NCI-H2196 treated with DMSO at 0.1 percent for 48 hours (cell line): Measurements from ENCODE around the gene KCMF1.

Experiments
- DNase-seq: peaks from one replicate; lab custom pipeline; 2025; ENCODE audit not compliant: unreplicated experiment; lab: John Stamatoyannopoulos, UW

The KCMF1 gene

DNA sequence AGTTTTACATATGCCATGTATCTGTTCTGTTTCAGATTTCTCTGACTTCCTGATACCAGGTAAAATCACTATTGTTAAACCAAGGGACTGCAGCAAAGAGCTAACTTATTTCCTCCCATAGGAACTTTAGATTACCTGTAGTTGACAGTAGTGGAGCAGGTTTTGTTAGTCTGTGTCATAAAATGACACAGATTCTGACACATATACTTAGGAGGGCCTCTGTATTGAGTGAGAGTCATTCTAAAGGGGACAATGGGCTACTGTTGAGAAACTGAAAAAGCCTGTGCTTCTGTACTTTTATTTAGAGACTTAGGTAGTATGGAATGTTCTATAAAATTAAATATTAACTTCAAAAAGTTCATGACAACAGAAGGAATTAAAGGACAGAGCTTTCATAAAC lies 48.2 kb downstream of the KCMF1 start:
- DNase-seq: no peak

DNA sequence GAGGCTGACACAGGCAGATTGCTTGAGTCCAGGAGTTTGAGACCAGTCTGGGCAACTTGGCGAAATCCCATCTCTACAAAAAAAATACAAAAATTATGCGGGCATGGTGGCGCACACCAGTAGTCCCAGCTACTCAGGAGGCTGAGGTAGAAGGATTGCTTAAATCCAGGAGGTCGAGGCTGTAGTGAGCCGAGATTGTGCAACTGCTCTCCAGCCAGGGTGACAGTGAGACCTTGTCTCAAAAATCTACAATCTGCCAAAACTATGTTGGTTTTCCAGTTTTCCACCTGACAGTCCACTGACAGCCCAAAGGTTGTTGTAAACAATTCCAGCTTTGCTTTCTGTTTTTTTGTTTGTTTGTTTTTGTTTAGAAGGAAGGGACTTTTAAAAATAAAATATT lies 51.3 kb downstream of the KCMF1 start:
- DNase-seq: no peak

DNA sequence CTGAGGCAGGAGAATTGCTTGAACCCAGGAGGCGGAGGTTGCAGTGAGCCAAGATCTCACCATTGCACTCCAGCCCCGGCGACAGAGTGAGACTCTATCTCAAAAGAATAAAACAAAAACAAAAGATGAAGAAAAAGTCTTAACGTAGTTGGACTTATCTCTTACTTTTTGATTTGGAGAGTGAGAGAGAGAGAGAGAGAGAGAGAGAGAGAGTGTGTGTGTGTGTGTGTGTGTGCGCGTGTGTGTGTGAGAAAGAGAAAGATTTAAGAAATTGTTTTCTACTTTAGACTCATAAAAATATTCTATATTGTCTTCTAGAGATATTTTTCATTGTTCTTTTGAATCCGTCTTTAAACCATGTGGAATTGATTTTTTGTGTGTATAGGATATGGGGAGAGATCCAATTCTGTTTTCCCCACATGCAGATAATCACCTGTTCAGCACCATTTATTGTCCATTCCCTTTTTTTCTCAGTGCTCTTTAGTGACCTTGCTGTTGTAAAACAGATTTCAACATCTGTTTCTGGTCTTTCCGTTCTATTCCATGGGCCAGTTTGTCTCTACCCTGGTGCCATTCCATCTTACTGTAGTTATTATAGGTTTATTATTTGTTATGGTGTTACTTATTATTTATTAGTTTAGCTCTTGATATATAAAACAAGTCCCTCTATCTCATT lies 53.5 kb downstream of the KCMF1 start:
- DNase-seq: no peak

DNA sequence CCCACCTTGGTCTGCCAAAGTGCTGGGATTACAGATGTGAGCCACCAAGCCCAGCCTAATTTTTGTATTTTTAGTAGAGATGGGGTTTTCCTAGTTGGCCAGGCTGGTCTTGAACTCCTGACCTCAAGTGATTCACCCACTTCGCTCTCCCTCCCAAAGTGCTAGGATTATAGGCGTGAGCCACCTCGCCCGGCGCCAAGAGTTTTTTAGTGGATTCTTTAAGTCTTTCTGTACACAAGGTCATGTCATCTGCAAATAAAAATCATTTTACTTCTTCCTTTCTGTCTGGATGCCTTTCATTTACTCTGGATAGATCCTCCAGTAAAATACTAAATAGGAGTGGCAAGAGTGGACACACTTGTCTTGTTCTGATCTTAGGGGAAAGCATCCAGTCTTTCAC lies 61.7 kb downstream of the KCMF1 start:
- DNase-seq: no peak

DNA sequence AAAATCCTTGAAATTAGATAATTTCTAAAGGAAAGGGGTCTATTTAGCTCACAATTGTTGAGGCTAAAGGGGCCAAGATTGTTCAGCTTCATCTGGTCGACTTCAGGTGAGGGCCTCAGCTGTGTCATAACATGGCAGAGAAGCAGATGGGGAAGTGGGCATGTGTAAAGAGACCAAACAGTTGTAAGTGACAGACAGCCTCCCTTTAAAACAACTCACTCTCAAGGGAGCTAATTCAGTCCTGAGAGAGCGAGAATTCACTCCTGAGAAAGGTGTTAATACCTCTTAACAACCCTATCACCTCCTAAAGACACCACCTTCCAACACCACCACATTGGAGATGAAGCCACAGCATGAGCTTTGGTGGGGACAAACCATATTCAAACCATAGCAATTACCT lies 62.4 kb downstream of the KCMF1 start:
- no peak for DNase-seq

DNA sequence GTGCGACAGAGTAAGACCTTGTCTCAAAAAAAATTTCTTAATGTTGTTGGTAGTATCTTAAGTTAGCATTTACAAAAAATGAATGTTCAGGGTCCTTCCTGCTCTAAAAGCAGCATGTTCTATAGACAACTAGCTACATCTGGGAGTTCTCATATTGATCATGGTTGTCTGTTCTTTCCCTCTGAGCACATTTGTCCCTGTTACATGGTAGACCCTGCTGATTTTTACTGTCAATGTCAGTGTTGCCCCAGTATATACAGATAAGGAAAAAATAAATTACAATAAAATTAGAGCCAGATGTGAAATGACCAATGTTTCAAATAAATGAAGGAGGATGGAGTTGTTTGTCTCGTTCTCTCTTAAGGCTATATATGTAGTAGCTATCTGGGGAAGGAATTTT lies 63.2 kb downstream of the KCMF1 start:
- no peak for DNase-seq

DNA sequence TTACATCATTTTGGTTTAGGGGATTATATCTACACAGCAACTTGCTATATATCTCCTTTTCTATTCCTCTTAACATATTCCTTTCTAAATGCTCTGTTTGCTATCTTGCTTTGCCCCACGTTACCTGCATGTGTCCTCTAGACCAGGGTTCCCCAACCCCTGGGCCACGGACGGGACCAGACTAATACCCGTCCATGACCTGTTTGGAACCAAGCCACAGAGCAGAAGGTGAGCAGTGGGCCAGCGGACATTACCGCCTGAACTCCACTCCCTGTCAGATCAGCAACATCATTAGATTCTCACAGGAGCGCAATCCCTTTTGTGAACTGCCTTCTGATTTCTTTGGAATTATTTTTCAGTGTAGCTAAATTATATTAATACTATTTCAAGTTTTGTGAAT lies 66.7 kb downstream of the KCMF1 start:
- no peak for DNase-seq

DNA sequence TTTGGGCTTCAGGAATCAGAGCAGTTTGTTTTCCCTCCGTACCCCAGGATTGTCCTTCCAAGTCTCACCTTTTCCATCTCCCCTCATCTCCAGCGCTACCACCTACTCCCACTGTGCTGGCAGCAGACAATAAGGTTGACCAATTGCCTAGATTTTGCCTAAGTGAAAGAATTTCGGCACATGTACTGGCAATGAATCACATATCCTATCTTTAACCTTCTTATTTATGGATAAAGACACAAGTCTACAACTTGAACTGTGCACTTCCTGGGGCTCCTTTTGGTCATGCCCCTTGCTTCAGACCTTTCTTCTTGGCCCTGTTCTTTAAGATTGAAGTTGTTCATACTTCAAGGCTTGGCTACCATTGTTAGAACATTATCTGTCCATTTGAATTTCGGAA lies 71.4 kb downstream of the KCMF1 start:
- no peak for DNase-seq

DNA sequence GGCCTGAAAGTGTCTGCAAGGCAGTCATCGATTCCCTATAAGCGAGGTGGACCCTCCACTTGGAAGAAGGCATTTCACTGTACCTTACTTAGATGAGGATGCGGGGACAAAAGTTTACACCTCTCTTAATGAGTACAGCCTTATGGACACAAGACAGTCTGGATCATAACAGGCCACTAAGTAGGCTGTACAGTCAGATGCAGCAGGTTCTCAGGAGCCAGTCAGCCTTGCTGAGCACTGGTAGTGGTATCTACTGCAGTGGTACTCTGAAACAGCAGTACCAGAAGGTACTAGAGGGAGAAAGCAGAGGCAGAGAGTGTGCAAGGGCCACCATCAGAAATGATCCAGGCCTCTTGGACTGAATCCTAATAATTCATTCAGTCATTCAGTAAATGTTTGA lies 77.6 kb downstream of the KCMF1 start:
- DNase-seq: no peak

DNA sequence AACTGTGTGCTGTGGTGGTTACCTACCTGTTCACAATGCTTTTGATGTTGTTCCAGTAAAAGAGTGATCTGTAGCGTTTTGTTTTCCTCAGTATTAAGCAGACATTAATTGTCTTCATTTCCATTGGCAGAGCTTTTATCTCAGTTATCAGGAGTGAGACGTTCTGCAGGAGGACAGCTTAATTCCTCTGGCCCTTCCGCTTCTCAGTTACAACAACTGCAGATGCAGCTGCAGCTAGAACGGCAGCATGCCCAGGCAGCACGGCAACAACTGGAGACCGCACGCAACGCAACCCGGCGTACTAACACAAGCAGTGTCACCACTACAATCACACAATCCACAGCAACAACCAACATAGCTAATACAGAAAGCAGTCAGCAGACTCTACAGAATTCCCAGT lies 78.3 kb downstream of the KCMF1 start:
- DNase-seq: no peak

DNA sequence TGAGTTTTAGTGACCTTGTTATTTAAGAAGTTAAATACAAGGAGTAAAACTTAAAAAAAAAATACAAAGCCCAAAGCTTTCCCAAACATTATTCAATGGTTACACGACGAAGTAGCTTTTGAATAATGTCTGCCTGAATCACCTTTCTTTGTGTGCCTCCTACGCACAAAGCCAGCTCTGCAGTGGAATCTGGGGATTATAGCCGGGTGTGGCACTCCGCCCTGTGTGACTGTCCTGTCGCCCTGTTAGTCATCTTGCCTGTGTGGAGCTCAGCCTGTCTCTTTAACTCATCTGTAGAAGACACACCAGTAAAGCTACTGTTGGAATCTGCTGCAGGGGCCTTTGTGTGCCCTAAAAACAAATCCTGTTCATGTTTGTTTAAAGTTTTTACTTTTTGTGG lies 82.8 kb downstream of the KCMF1 start:
- DNase-seq: no peak

DNA sequence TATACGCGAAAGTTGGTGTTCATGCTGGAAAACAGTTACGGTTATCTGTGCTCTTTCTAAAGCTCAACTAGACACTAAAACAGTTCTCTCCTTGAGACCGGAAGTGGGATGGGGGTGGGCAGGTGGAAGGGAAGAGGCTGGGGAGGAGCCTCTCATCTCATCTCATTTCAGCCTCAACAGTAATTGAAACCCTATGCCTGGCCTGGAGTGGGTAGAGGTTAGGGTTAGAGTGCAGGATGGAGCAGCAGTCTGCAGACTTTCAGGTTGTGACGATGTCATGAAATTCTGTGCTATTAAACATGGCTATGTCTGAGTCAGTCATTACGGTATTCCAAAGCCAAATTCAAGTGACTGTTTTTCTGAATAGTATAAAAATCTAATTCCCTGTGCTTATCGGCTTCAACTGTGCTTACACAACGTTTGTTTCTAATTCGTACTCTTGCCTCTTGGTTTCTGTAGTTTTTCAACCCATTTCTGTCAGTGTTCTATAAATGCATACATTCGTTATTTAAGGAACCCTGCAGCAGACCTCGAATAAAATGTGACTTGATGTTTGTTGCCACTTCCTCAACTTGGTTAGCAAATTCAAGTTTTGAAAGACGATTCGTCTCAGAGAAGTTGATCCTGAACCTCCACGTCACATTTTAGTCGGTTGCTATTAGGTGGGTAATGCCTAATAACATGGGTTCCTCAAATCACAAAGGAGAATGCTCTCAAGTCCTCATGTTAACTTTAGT lies 86.4 kb downstream of the KCMF1 start:
- no peak for DNase-seq

DNA sequence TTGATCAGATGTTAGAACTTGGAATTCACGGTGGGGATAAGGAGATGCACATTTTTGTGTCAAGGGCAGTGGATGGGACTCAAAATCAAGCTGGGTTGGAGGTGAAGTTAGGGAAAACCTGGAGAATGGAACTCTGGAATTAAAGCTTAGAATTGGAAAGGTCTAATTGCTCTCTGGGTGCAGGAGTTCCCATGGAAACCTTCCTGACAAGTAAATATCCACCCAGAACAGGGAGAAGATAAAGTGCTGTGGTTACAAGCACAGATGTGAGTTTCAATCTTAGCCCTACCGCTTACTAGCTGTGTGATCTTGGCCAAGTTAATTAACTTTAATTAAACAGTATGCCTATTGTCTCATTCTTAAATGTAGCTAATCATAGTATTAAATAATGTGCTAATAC lies 90.9 kb downstream of the KCMF1 start:
- DNase-seq: no peak

DNA sequence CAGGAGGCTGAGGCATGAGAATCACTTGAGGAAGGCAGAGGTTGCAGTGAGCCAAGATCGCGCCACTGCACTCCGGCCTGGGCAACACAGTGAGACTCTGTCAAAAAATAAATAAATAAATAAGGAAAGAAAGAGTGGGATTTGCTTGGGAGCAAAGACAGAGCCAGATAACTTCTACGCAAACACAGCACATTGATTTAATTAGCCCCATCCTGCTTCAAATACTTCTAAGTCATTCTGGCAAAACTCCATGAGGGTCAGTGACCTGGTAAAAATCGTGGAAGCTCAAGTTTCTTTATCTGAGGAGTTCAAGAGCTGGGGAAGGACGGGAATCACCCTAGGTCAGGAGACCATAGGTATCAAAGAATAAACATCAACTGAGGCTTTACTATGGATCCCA lies 91.6 kb downstream of the KCMF1 start:
- no peak for DNase-seq

DNA sequence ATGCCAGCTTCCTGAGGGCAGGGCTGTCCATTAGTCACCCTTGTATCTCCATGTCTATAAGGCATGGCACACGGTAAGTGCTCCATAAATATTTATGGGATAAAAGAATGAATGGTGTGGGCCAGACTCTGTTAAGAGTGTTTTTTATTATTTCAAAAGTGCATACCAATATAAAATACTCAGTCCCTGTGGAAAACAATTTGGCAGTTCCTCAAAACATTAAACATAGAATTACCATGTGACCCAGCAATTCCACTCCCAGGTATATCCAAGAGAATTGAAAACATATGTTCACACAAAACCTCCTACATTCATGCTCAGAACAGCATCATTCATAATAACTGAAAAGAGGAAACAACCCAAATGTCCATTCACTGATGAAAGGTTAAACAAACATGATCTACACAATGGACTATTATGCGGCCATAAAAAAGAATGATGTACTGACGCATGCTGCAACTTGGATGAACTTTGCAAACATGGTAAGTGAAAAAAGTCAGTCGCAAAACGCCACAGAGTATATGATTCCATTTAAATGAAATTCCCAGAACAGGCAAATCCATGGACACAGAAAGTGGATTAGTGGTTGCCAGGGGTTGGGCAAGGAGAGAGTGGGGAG lies 93.1 kb downstream of the KCMF1 start:
- no peak for DNase-seq

DNA sequence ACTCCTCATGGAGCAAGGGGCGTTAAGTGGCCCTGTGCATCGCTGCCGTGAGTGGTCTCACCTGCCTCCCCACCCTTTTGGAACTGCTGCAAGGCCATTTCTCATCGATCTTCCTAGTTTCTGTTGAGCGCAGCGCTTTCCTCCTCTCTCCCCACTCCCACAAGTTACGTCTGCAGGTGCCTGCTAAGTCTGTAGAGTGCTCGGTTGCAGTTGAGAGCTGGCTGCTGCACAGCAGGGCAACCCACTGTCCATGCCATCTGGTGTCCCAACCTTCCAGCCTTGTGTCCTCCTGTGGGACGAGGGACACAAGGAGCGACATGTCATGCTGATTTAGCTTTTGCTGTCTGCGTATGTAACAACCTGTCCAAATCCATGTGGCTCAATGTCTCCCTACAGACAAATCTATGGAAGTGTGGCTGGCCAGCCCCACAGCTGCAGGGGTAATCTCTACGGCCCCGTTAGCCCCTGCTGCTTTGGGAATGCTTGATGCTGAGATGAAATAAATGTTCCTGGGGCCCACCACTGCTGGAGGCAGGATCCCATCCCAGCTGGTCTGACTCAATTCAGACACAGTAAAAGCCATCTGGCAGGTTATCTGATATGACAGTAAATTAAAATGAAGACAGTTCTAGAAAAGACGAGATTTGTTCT lies 94.1 kb downstream of the KCMF1 start:
- DNase-seq: no peak

DNA sequence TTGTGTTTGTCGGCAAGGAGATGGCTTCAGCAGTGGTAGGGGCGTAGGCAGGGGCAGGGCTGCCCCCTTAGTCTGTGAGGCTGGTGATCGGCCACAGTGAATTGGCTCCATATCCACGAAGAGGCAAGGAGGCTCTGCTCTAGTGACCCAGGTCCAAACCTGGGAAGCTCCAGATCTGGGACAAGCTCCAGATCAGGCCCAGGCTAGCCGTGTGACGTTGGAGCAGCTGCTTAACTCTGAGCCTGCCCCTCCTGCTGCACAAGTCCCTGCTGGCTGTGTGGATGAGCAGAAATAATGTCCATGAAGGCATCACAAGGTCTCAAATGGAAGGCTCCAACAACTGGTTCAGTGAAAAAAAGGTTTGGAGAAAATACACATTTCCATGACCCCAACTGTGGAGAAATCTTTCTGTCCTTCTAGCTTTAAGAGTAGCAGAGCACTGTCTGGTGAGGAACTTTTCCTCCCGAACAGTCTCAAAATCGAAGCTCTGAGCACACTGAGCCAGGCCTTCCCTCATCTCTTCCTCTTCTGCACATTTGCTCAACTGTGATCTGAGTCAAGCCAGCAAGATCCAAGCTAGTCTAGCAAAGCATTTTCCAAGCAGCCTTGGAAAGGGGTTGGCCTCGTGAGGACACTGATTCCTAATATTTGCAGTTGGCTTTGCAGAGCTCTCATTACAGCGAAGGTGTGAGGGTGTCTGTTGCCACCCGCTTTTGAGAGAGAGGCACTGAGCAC lies 95.2 kb downstream of the KCMF1 start:
- DNase-seq: no peak

DNA sequence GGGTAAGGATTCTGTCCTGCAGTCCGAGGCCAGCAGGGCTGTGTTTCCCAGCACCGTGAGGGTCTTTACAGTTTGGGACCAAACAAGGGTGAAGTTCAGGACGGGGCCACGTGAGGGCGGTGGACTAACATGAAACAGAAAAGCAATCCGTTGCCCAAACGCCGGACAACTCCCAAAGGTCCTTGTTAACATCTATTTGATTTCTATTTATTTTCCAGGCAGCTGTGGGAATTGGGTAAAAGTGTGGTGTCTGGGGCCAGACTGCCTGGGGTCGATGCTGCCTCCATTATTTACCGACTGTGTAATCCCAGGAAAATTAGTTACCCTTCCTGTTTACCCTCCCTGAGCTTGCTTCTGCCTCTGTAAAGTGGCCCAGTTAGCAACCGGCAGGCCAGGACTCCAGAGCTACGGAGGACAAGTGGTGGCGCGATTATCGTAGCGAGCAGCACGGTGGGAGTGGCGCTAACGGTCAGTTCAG lies 96.0 kb downstream of the KCMF1 start:
- DNase-seq: no peak

DNA sequence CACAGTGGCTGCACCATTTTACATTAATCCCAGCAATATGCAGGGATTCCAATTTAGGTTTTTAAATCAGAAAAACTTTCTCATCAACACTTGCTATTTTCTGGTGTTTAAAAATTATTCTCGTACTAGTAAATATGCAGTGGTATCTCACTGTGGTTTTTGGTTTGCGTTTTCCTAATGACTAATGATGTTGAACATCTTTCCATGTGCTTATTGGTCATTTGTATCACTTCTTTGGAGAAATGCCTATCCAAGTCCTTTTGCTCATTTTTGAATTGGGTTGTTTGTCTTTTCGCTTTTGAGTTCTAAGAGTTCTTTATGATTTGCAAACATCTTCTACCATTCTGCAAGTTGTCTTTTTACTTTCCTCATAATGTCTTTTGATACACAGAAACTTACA lies 100.1 kb downstream of the KCMF1 start:
- no peak for DNase-seq

DNA sequence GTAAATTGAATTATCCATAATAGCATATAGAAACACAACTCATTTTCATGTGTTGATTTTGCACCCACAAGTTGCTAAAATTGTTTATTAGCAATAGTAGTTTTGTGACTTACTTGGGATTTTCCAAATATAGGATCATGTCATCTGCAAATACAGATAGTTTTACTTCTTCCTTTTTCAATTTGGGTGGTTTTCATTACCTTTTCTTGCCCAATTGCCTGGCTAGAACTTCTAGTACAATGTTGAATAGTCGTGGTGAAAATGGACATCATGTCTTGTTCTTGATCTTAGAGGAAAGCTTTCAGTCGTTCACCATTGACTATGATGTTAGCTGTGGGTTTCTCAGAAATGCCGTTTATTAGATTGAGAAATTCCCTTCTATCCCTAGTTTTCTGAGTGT lies 102.1 kb downstream of the KCMF1 start:
- no peak for DNase-seq

DNA sequence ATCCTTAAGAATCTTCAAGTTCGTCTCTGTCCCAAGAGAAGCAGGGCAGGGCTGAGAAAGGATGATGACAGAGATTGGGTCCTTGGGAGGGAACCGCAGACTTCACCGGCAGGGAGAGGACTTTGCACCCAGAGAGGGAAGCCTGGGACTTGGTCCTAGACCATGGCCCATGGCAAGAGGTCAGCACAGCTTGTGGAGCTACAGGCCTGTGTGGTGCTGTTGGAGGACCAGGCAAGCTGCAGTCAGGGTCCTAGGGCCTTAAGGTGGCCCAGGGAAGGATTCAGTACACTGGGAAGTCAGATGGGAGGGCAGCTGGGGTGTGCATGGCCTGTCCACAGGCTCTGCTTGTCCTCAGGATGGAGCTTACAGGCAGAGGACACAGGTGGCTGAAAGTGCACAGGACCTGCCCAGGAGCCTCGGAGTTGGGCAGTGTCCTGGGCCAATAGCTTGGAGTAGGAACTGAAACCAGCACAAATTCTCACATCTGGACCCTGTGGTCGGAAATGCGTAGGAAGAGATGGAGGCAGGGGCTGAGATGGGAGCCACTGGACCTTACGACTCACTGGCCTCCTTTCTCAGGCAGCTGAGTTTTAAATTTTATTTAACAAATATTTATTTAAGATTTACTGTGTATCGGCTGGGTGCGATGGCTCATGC lies 105.8 kb downstream of the KCMF1 start:
- DNase-seq: no peak
